HG03469 (cell line): Measurements from ENCODE around the gene SFTPA2.
A peak's percentile ranks its signal among the peaks of the same experiment; 100 is the strongest.
"Not testable (repeated sequence)": the region's sequence is repeated elsewhere in the genome, so short reads cannot be mapped to it uniquely, and the experiment has no call there.

Experiments used
- ATAC-seq: cut with Tn5 transposase; IDR thresholded peaks from one replicate; pipeline ENCODE4 v1.9.1; 2021; ENCODE audit warnings: mild to moderate bottlenecking, moderate library complexity, moderate number of reproducible peaks; ENCODE audit not compliant: unreplicated experiment

SFTPA2 gene

DNA sequence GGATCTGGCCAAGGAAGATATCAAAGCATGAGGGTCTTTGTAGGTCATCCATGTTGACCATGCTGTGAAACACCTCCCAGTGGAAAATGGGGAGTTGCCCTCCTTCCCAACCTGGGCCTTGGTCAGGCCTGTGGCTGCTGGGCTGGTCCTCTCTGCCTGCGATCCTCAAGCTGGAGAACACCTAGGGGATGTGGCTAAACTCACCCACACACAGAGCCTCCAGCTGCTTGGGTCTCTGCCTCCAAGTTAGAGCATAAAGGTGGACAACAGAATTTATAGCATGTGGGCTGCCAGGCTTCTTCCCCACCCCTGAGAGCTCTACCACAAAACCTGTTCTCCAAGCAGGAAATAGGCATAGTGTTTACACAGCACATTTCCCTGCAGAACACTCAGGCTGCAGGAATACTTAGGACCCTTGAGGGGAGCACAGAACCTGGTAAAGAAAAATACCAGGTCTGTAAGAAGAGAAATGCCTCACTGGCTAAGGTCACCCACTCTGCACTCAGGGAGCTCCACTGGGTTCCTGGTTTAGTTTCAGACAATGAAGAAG lies at the start of gene SFTPA2:
TSS of gene SFTPA2 (minus strand) at position 248 of the 550 bp plus-strand sequence. CDS start 924 bp downstream, outside the sequence.
- no peak for ATAC-seq

DNA sequence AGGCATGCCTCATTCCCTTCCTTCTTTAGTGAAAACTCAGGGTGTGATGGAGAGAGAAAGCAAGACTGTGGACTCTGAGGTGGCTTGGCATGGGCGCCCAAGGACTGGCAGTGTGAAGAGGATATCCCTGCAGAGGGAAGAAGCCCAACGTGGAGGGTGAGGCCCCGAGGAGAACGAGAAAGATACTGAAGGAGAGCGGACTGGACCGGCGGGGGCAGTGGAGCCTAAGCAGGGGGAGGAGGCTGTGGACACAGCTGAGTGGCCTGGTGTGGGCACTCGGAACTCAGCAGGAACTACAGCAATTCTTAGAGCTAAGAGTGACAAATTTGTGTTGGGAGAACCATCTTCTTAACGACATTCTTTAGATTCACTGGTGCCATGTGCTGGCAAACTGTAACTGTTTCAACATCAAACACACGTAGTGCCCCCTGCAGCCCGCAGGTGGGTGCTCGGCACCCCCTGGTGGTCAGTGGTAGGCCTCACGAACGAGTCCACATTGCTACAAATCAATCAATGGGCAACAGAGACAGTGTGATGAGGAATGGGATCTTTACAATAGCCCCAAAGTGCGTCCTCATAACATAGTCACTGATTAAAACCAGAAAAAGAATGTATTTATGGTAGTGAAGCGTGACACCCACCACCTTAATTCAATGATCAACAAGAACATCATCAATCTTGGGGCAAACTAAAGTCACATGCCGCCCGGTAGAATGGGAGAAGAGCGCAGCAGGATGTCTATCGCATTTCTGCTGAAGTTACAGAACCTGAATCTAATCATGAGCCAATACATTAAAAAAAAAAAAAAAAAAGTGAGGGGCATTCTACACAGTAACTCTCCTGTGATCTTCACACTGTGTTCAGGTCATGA lies 48.5 kb upstream of the SFTPA2 start:
- no peak for ATAC-seq

DNA sequence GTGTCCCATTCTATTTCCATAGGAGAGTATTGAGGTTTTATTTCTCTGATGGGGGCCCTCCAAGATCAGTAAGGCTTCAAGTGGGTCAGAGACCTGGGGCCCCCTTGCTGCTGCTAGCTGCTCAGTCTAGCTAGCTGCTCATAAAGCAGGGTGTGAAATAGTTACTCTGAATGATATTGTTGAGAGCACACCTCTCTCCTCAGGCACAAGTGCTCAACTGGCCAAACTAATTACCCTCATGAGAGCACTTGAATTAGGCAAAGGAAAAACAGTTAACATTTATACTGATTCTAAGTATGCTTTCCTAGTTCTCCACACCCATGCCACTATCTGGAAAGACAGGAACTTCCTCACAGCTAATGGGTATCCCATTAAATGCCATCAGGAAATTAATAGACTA lies 45.1 kb upstream of the SFTPA2 start:
- no peak for ATAC-seq

DNA sequence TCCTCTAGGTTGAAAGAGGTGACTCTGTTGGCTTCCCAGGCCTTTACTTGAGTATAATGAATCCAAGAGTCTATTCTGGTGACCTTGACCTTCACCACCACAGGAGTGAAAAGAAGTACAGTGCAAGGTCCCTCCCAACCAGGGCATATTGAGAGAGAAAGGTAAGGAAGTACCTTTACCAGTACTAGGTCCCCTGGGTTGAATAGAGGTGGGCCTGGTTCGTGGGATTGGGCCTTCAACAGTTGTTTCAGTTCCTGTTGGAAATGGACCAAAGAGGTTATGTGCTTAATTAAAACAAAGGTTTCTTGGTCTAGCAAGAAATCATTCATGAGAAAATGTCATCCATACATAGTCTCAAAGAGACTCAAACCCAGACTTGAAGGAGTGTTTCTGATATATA lies 44.1 kb upstream of the SFTPA2 start:
- ATAC-seq = no peak

DNA sequence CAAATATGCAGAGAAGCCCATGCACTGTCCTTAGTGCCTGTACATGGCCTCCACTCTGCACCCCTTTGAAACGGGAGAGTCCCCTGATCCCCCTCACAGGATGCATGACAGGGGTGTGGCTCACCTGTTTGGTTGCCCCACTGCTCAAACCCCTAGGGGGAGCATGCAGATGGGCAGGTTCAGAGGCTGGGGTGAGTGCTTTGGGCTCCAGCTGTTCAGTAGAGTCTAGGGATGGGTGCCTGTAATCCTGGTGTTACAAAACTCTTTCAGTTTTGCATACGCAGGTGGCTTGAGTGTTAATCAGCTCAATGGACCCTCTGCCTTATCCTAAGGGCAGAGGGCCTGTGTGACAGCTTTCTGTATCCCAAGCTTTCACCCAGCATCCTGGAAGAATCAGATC lies 42.7 kb upstream of the SFTPA2 start:
- no peak for ATAC-seq

- no peak for ATAC-seq
Measured at GRCh38 chr10:79601939-79602338, 41.7 kb upstream of the SFTPA2 start.

- ATAC-seq = not testable (repeated sequence)
Measured at GRCh38 chr10:79599644-79600043, 39.4 kb upstream of the SFTPA2 start.

DNA sequence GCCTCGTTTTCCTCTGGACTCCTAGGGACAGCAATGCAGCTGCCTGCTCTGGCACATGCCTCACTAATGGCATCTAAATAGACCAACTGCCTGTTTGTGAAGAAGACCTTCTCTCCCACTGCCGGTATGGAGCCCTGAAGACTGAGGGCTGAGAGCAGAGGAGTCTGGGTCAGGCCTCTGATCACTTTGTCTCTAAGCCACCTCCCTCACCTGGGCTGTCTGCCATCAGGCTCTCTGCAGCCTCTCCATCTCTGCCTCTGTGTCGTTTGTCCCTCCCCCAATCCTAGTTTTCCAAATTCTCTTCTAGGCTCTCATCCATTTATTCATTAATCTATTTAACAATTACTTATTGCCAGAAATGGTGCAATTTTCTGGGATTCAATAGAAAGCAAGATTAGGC lies 35.3 kb upstream of the SFTPA2 start:
- no peak for ATAC-seq

DNA sequence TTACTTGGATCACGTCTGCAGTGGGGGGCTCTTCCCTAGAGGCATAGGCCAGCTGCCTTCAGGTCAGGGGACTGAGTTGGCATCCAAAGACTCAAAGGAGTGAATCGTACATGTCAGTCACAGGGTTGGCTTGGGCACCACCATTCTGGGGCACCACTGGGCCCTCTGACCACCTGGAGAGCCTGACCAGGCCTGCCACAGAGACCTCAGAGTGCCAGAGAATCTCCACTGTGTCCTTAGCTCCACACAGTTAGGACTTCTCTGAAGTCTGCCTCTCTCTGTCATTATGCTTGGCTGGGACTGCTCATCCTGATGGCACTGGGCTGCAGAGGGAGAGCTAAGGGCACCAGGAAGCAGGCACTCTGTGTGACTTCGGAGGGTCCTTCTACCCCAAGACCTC lies 34.4 kb upstream of the SFTPA2 start:
- ATAC-seq = not testable (repeated sequence)

DNA sequence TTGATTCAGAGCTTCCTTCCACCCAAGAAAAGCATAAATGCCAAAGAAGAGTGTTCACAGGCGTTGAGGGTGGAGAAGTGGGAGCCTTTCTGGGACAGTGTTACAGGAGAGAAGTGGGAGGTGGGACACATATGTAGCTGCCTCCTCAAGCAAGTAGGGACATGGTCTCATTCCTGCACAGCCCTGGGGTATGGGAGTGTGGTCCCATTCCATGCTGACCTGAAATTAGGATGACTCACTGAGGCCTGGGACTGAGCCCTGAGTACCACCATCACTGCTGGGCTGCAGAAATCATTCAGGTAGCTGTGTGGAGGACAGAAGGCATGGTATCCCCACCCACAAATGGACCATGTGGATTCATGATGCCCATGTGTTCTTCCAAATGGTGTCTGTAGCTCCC lies 33.2 kb upstream of the SFTPA2 start:
- no peak for ATAC-seq

DNA sequence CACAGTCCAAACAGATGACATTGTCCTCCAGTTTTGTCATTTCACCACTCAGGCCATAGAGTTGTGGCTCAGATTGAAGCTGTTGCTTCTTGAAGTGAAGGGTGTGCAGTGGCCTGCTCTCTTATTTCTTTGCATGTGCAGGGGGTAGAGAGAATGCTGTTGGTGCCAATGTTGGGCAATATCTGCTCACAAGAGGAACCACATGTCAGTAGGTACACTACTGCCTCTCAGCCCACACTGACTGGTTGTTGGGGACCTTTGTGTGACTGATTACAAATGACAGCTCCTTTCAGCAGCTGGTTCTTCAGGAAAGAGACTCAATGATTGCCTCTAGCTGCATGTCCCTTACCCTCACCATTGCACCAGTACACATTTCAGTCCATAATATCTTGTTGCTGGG lies 28.6 kb upstream of the SFTPA2 start:
- no peak for ATAC-seq

DNA sequence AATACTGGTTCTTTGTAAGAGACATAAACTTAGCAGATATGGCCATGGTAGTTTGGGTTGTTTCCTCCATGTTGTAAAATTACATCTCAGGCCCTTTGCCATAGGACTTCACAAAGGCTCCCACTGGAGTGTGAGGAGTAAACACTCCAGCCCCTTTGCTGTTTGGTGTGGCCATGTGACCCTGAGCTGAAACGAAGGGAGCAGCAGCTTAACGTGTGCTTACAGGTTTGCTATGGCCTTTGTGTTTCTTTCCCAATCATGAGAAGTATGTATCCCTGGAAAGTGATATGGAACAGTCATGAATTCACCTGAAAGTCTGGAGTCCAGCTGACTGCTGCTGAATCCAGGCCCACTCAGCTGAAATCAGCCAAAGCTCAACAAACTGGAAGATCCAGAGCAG lies 26.7 kb upstream of the SFTPA2 start:
- ATAC-seq = no peak

- no peak for ATAC-seq
Measured at GRCh38 chr10:79585870-79586527, 25.8 kb upstream of the SFTPA2 start.

GRCh38 chr10:79583488-79584024 lies 23.3 kb upstream of the SFTPA2 start:
- no peak for ATAC-seq

- ATAC-seq = not testable (repeated sequence)
Measured at GRCh38 chr10:79582954-79583353, 22.7 kb upstream of the SFTPA2 start.

DNA sequence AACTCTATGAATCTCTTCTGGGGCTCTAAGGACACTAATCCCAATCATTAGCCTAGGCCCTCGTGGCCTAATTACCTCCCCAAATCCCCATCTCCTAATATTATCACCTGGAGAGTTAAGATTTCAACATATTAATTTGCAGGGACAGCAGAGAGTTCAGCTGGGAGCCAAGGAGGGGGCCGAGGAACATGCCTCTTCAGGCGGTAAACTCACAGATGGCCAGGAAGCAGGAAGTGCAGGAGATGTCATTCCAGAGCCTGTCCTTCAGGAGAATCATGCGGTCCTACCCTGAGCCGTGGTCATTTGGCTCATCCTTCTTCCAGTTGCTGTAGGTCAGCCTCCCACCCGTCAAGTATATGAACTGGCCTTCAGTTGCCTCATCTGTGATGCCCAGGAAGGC lies 21.9 kb upstream of the SFTPA2 start:
- ATAC-seq = no peak

GRCh38 chr10:79581044-79581443 lies 20.8 kb upstream of the SFTPA2 start:
- ATAC-seq = no peak

GRCh38 chr10:79579361-79579760 lies 19.2 kb upstream of the SFTPA2 start:
- ATAC-seq = no peak

GRCh38 chr10:79570624-79571023 lies 10.4 kb upstream of the SFTPA2 start:
- ATAC-seq = not testable (repeated sequence)

DNA sequence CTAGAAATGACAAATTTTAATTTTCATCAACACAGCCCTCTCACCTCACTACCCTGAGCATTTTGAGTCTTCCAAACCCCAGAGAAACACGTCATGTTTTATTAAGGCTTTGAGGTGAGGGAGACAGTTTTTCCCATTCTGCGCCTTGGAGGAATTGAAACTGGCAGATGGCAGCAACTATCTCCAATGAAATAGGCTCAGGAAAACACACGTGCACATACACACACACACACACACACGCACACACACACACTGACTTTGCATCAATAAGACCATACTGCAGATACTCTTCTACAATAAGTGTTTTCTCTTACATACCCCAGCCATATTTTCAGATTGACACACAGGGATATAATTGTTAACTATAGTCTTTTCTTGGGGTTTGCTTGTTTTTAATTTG lies 3.2 kb upstream of the SFTPA2 start:
- ATAC-seq = no peak

DNA sequence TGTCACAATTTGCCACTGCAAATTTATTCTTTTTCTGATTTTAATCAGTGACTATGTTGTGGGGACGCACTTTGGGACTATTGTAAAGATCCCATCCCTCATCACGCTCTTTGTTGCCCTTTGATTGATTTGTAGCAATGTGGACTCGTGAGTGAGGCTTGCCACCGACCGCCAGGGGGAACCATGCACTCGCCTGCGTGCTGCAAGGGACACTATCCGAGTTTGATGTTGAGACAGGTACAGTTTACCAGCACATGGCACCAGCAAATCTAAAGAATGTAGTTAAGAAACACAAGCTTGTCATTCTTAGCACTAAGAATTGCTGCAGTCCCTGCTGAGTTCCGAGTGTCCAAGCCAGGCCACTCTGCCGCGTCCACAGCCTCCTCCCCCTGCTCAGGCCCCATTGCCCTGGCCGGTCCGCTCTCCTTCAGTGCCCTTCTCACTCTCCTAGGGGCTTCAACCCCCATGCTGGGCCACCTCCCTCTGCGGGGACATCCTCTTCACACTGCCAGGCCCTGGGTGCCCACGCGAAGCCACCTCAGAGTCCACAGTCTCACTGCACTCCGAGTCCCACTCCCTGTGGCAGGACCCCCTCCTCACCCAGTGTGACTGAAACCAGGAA lies 2.0 kb upstream of the SFTPA2 start:
- peak; percentile 78 for ATAC-seq
